HL-60 (cell line): Measurements from ENCODE around the gene RYR3.

Source experiments
- CTCF ChIP-seq: IDR thresholded peaks from one replicate; pipeline ENCODE4 v1.5.1; 2011; ENCODE audit warnings: low read length, control low read depth, inconsistent platforms; ENCODE audit not compliant: insufficient read depth
- POLR2AphosphoS5 ChIP-seq: IDR thresholded peaks from 2 replicates; pipeline ENCODE4 v1.6.1; 2012; ENCODE audit warnings: low read depth

DNA sequence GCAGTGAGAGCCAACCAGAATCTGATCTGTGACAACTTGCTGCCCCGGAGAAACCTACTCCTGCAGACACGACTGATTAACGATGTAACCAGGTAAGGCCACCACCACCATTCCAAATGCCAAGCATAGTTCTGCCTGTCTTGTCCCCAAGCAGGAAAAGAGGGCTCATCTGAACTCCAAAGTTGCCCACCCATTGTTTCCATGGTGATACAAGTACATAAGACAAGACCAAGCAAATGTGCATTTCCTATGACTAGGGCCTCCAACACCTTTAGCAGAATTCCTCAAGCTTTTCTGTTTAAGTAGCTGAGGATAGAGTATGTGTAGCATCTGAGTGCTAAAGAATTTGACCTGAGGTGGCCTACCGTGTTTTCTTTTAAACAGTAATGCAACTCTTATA is 290.7 kb downstream of the RYR3 start:
- TF ChIP-seq CTCF (no peak), POLR2AphosphoS5 (no peak)
